B cell (primary cell): ENCODE results near the gene GSTT4. TPM values are rescaled to one million over a fixed set of nuclear protein-coding genes. Genes with fewer than 3 reads are reported as not detected.
"Not testable (repeated sequence)": the region's sequence is repeated elsewhere in the genome, so short reads cannot be mapped to it uniquely, and the experiment has no call there.

ENCODE experiments used
- ATAC-seq: fragments of 200-7000 bp; cut with Tn5 transposase; one replicate; pipeline ENCODE4 v1.10.0; 2021; ENCODE audit warnings: low read depth, mild to moderate bottlenecking, moderate number of reproducible peaks, moderate library complexity
- CTCF ChIA-PET: fragments of 350-600 bp; sonication (Branson Sonifier 250); formaldehyde crosslinking; loops from one replicate; lab custom pipeline; 2021; ENCODE audit warnings: antibody characterized with exemption, inconsistent platforms; lab: Charles Lee
- POLR2A ChIA-PET: fragments of 350-600 bp; sonication (Branson Sonifier 250); formaldehyde crosslinking; loops from one replicate; lab custom pipeline; 2021; ENCODE audit warnings: antibody characterized with exemption; lab: Charles Lee
- DNase-seq: peaks from one replicate; pipeline ENCODE4 v3.0.0; 2013
- H2AFZ ChIP-seq: 2 replicates; pipeline ENCODE4 v1.6.1; 2012; ENCODE audit warnings: mild to moderate bottlenecking, low read depth, low read length; ENCODE audit not compliant: insufficient read depth, poor library complexity, severe bottlenecking
- H3K27ac ChIP-seq, 2 donors: 1 replicate in 1 of 2; 2 replicates in 1 of 2; pipeline ENCODE4 v1.5.1; 2012 to 2013; ENCODE audit warnings: low read length in 2 of 2, mild to moderate bottlenecking in 2 of 2, moderate library complexity in 1 of 2
- H3K27me3 ChIP-seq, 4 experiments: fragments of 200-600 bp in 1 of 4; sonication (generic) in 1 of 4; replicated peaks in 1 of 4; 1 replicate in 2 of 4; 2 replicates in 2 of 4; pipeline versions ENCODE4 v1.6.1 to v1.7.0; 2013 to 2016; ENCODE audit warnings: low read length in 3 of 4, mild to moderate bottlenecking in 2 of 4, mixed read lengths in 1 of 4, moderate library complexity in 1 of 4; ENCODE audit not compliant: insufficient read depth in 4 of 4, control insufficient read depth in 3 of 4; ENCODE audit errors: control extremely low read depth in 1 of 4
- H3K36me3 ChIP-seq, 2 experiments: replicated peaks in 1 of 2; 1 replicate in 1 of 2; 2 replicates in 1 of 2; pipeline versions ENCODE4 v1.6.1 to v1.7.1; 2013; ENCODE audit warnings: low read length in 1 of 2; ENCODE audit not compliant: insufficient read depth in 2 of 2, control insufficient read depth in 1 of 2; ENCODE audit errors: control extremely low read depth in 1 of 2, extremely low read depth in 1 of 2
- H3K4me1 ChIP-seq, 2 donors: fragments of 200-600 bp in 1 of 2; sonication (generic) in 1 of 2; 1 replicate in 1 of 2; 2 replicates in 1 of 2; pipeline versions ENCODE4 v1.5.1 to v1.6.1; 2013 to 2017; ENCODE audit warnings: low read length in 2 of 2; ENCODE audit not compliant: control insufficient read depth in 2 of 2, insufficient read depth in 2 of 2
- H3K4me2 ChIP-seq: replicated peaks from 2 replicates; pipeline ENCODE3; 2012; ENCODE audit warnings: mild to moderate bottlenecking, low read depth, low read length; ENCODE audit not compliant: poor library complexity, severe bottlenecking
- H3K4me3 ChIP-seq, 5 experiments: fragments of 200-600 bp in 1 of 5; sonication (generic) in 1 of 5; 1 replicate in 3 of 5; 2 replicates in 2 of 5; pipeline versions ENCODE4 v1.5.1 to v1.7.0; 2011 to 2016; ENCODE audit warnings: low read length in 4 of 5, mild to moderate bottlenecking in 4 of 5, low read depth in 2 of 5, control low read depth in 1 of 5, moderate library complexity in 1 of 5; ENCODE audit not compliant: insufficient read depth in 1 of 5; ENCODE audit errors: control extremely low read depth in 1 of 5, extremely low read depth in 1 of 5
- H3K79me2 ChIP-seq: fragments of 200-600 bp; sonication (generic); one replicate; pipeline ENCODE4 v1.6.0; 2016; ENCODE audit warnings: low read length; ENCODE audit not compliant: control insufficient read depth, insufficient read depth
- H3K9ac ChIP-seq: fragments of 200-600 bp; sonication (generic); 2 replicates; pipeline ENCODE4 v1.6.1; 2017; ENCODE audit warnings: mild to moderate bottlenecking, low read length, moderate library complexity
- H3K9me3 ChIP-seq, 3 donors: one replicate each; pipeline versions ENCODE4 v1.6.1 to v1.7.1; 2013; ENCODE audit warnings: low read length in 2 of 3; ENCODE audit not compliant: control insufficient read depth in 2 of 3, insufficient read depth in 1 of 3; ENCODE audit errors: control extremely low read depth in 1 of 3
- H4K20me1 ChIP-seq: 2 replicates; pipeline ENCODE4 v1.6.0; 2012; ENCODE audit warnings: mild to moderate bottlenecking, low read length; ENCODE audit not compliant: insufficient read depth, control insufficient read depth, poor library complexity, severe bottlenecking
- H3K27ac Mint-ChIP-seq: one replicate; pipeline ENCODE4 v1.8.0; 2021; ENCODE audit warnings: mixed read lengths
- H3K27me3 Mint-ChIP-seq: one replicate; pipeline ENCODE4 v1.8.0; 2021; ENCODE audit warnings: mixed read lengths
- H3K4me1 Mint-ChIP-seq: one replicate; pipeline ENCODE4 v1.8.0; 2021; ENCODE audit warnings: mixed read lengths
- H3K4me3 Mint-ChIP-seq: one replicate; pipeline ENCODE4 v1.8.0; 2021; ENCODE audit warnings: mixed read lengths
- H3K9me3 Mint-ChIP-seq: one replicate; pipeline ENCODE4 v1.8.0; 2022; ENCODE audit warnings: mixed read lengths; ENCODE audit not compliant: insufficient read depth
- CTCF ChIP-seq: fragments of 200-600 bp; IDR thresholded peaks from one replicate; pipeline ENCODE4 v1.8.0; 2022; ENCODE audit warnings: antibody characterized with exemption, mild to moderate bottlenecking
- EZH2 ChIP-seq: IDR thresholded peaks from 2 replicates; pipeline ENCODE4 v1.6.1; 2012; ENCODE audit warnings: borderline replicate concordance, low read depth, mild to moderate bottlenecking, moderate library complexity, low read length; ENCODE audit not compliant: insufficient read depth, poor library complexity, severe bottlenecking
- WGBS: methylation state at CpG from one replicate; pipeline ENCODE4 v1.1.5; 2013; ENCODE audit warnings: missing lambda C conversion rate; ENCODE audit not compliant: insufficient coverage; 5-methylcytosine and 5-hydroxymethylcytosine counted together
- intact Hi-C: fragments of 100-400 bp; cut with micrococcal nuclease; formaldehyde crosslinking; loops from one replicate; pipeline ENCODE4 v1.10.0; 2022
- polyA plus RNA-seq: library from polyadenylated mRNA; depleted of rRNA; stranded (reverse); fragments of >200 nt; gene quantifications from 2 replicates; pipeline ENCODE4 v1.2.3, GENCODE V29; 2012
- total RNA-seq, 2 donors: library from RNA; stranded (reverse); fragments of 120-200 nt in 1 of 2; gene quantifications; 1 replicate in 1 of 2; 2 replicates in 1 of 2; pipeline versions ENCODE4 v1.2.3 to v1.2.4, GENCODE V29; 2013 to 2022

The GSTT4 gene
- total and polyA plus RNA-seq, 2 donors (not counting 1 experiment from before 2014, with no cell fraction given), result not detected

- no peaks in the 10 kb centered on the region for H3K9me3 Mint-ChIP-seq
- ChIA-PET POLR2A (no interaction called here), CTCF (no interaction called here)
- Histone ChIP-seq H3K4me3 (no peak overlapping the region), H3K27ac (no peak overlapping the region), H3K4me2 (no peak overlapping the region), H3K79me2 (peaks cover 29% of the 10 kb centered on the region), H3K27me3 (no peaks in the 10 kb centered on the region), H4K20me1 (peaks cover 14% of the 10 kb centered on the region), H3K36me3 (peaks cover 2 to 20% of the 10 kb centered on the region in 2 experiments), H2AFZ (no peak overlapping the region), H3K4me1 (no peaks in the 10 kb centered on the region), H3K9ac (no peak overlapping the region), H3K9me3 (no peaks in the 10 kb centered on the region)
- no peak overlapping the region for H3K4me3 Mint-ChIP-seq
- DNase-seq (no peak), ATAC-seq (no peak)
- WGBS, result 73% methylated on average over 1 of the region's 3 CpGs
- H3K4me1 Mint-ChIP-seq, result peaks cover 19% of the 10 kb centered on the region
- no peaks in the 10 kb centered on the region for H3K27me3 Mint-ChIP-seq
- intact Hi-C loops, result no loop called here
- peak overlapping the region; percentile 46 for H3K27ac Mint-ChIP-seq
- TF ChIP-seq EZH2, result no peak
- no peak for TF ChIP-seq CTCF
Observed at GRCh38 chr22:23969071-23969470, 36.2 kb downstream of the GSTT4 start.

GRCh38 chr22:23966568-23966967 lies 38.7 kb downstream of the GSTT4 start, which contains the start of gene DDTL:
DDTL (plus strand) TSS chr22:23966888; CDS start chr22:23966915, 27 bp downstream.
- H3K4me2 ChIP-seq, H3K27ac ChIP-seq, H3K4me1 ChIP-seq, H3K9me3 ChIP-seq, H4K20me1 ChIP-seq, CTCF ChIA-PET, H3K27ac Mint-ChIP-seq, H3K9ac ChIP-seq, H3K9me3 Mint-ChIP-seq, H3K4me3 Mint-ChIP-seq, H2AFZ ChIP-seq, H3K4me3 ChIP-seq, H3K27me3 Mint-ChIP-seq, POLR2A ChIA-PET, intact Hi-C loops, DNase-seq, H3K27me3 ChIP-seq: not testable (repeated sequence)
- peaks cover 19% of the 10 kb centered on the region for H3K4me1 Mint-ChIP-seq
- Histone ChIP-seq H3K36me3 (peaks cover 1 to 16% of the 10 kb centered on the region in 2 experiments), H3K79me2 (peaks cover 25% of the 10 kb centered on the region)
- peak; percentile 92 for ATAC-seq
- no CpG with 5 or more reads among the region's 30 CpGs for WGBS

GRCh38 chr22:23966094-23966493 lies 39.2 kb downstream of the GSTT4 start:
- H3K9me3 Mint-ChIP-seq, H3K27me3 ChIP-seq, H3K27ac ChIP-seq, H3K4me3 Mint-ChIP-seq, H3K4me1 ChIP-seq, H2AFZ ChIP-seq, H3K4me3 ChIP-seq, H3K4me2 ChIP-seq, H3K27me3 Mint-ChIP-seq, H3K9me3 ChIP-seq, DNase-seq, H3K27ac Mint-ChIP-seq, H3K9ac ChIP-seq, H4K20me1 ChIP-seq, intact Hi-C loops, CTCF ChIA-PET, POLR2A ChIA-PET: not testable (repeated sequence)
- ATAC-seq, result peak; percentile 52
- no CpG with 5 or more reads among the region's 18 CpGs for WGBS
- peaks cover 20% of the 10 kb centered on the region for H3K79me2 ChIP-seq
- peaks cover 0 to 11% of the 10 kb centered on the region in 2 experiments for H3K36me3 ChIP-seq
- H3K4me1 Mint-ChIP-seq, result peaks cover 15% of the 10 kb centered on the region
